ENCODE data around the gene GABRB1. TPM values are rescaled to one million over a fixed set of nuclear protein-coding genes. Genes with fewer than 3 reads are reported as not detected.

Gene GABRB1
- total RNA-seq, 1 experiment from 2014 or later = not detected

DNA sequence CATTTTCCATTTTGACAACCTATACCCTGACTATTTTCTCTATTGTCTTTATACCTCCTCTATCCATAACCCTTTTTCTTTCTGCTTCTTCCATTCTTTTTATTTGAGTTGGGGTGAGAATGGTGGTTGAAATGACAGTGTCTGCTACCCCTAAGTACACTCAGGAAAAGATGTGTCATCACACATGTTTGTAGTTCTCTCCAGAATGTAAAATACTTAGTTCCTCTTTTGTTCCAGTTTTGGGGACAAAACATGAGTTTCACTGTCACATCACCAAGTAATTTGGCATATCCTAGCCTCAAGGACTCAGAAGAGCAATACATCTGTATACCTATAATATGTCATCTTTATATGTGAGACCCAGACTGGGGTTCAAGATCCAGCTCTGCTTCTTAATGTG is 341.8 kb downstream of the GABRB1 start (continued):
- TF ChIP-seq, protein P1, sequence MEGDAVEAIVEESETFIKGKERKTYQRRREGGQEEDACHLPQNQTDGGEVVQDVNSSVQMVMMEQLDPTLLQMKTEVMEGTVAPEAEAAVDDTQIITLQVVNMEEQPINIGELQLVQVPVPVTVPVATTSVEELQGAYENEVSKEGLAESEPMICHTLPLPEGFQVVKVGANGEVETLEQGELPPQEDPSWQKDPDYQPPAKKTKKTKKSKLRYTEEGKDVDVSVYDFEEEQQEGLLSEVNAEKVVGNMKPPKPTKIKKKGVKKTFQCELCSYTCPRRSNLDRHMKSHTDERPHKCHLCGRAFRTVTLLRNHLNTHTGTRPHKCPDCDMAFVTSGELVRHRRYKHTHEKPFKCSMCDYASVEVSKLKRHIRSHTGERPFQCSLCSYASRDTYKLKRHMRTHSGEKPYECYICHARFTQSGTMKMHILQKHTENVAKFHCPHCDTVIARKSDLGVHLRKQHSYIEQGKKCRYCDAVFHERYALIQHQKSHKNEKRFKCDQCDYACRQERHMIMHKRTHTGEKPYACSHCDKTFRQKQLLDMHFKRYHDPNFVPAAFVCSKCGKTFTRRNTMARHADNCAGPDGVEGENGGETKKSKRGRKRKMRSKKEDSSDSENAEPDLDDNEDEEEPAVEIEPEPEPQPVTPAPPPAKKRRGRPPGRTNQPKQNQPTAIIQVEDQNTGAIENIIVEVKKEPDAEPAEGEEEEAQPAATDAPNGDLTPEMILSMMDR (IDR thresholded peaks at IDR 0.05 in 2 of 3, conservative IDR thresholded peaks at IDR 0.05 in 1 of 3; ENCODE audit: borderline replicate concordance in 1 of 3, insufficient read depth in 1 of 3, low read depth in 2 of 3, low read length in 2 of 3) = no peak
- TF ChIP-seq EGR1 (IDR thresholded peaks at IDR 0.05; ENCODE audit: low read depth) = no peak

DNA sequence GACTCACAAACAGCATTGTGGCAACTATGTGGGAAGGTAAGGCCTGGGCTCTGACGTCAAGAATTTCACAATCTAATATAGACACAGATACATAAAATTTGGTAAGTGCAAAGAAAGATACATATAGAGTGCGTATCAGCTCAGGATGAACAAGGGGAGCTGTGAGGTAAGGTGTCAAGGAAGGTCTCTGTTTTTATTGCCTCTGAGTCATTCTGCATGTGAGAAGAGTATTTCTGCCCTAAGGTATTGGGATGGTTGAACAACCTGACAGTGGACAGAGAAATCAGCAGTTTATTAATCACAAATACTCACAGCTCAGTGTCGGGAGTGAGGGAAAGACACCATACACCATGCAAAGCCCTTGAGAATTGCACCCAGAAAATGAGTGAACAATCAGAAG is 342.3 kb downstream of the GABRB1 start:
- RAD21 ChIA-PET (ENCODE audit: low non-redundant PET in 1 of 2, low total read pairs in 2 of 2, uncharacterized antibody in 2 of 2, unreplicated experiment in 2 of 2) = no interaction called here
- ATAC-seq = no peak
- CTCF ChIA-PET = no interaction called here
- Histone ChIP-seq H3K4me1 (ENCODE audit: control insufficient read depth in 1 of 2, insufficient read depth in 2 of 2, low read length in 2 of 2) (no peaks in the 10 kb centered on the region), H3K4me3 (replicated peaks in 1 of 2; ENCODE audit: low read depth in 1 of 2, low read length in 2 of 2) (no peak overlapping the region), H3K9ac (ENCODE audit: low read length) (no peak overlapping the region), H4K20me1 (ENCODE audit: insufficient read depth) (no peaks in the 10 kb centered on the region), H3K9me2 (ENCODE audit: insufficient read depth) (no peaks in the 10 kb centered on the region), H3K27ac (ENCODE audit: low read depth, low read length) (no peak overlapping the region), H2AFZ (ENCODE audit: low read depth, low read length, poor library complexity, severe bottlenecking) (no peak overlapping the region), H3K27me3 (ENCODE audit: insufficient read depth, low read length) (peaks cover 6% of the 10 kb centered on the region; the same call in 1 of the 2 replicates), H3K9me3 (ENCODE audit: control insufficient read depth in 1 of 2, insufficient read depth in 1 of 2, low read depth in 1 of 2, low read length in 2 of 2) (no peaks in the 10 kb centered on the region), H3K4me2 (ENCODE audit: low read length) (no peak overlapping the region), H3K79me2 (ENCODE audit: insufficient read depth, low read length) (no peaks in the 10 kb centered on the region), H3K36me3 (ENCODE audit: control insufficient read depth in 1 of 2, insufficient read depth in 2 of 2, low read length in 2 of 2) (no peaks in the 10 kb centered on the region)
- intact Hi-C loops (cut with micrococcal nuclease) = no loop called here
- no peak for TF ChIP-seq TCF7L2 (IDR thresholded peaks at IDR 0.05; ENCODE audit: borderline replicate concordance, extremely low read depth, insufficient read depth, insufficient read length)
- TF ChIP-seq EGR1 (IDR thresholded peaks at IDR 0.05; ENCODE audit: low read depth) = no peak
- TF ChIP-seq, protein P2, sequence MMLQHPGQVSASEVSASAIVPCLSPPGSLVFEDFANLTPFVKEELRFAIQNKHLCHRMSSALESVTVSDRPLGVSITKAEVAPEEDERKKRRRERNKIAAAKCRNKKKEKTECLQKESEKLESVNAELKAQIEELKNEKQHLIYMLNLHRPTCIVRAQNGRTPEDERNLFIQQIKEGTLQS (IDR thresholded peaks at IDR 0.05) = no peak
- TF ChIP-seq, protein P3, sequence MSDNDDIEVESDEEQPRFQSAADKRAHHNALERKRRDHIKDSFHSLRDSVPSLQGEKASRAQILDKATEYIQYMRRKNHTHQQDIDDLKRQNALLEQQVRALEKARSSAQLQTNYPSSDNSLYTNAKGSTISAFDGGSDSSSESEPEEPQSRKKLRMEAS (IDR thresholded peaks at IDR 0.05) = no peak
- POLR2A ChIA-PET = no interaction called here
- no peak for DNase-seq (ENCODE audit: low read depth, low spot score)
- BruUV-seq (replicated peaks) = no TSS peak

All from HCT116 (cell line).